ENCODE results near the gene CCDC92B.

DNA sequence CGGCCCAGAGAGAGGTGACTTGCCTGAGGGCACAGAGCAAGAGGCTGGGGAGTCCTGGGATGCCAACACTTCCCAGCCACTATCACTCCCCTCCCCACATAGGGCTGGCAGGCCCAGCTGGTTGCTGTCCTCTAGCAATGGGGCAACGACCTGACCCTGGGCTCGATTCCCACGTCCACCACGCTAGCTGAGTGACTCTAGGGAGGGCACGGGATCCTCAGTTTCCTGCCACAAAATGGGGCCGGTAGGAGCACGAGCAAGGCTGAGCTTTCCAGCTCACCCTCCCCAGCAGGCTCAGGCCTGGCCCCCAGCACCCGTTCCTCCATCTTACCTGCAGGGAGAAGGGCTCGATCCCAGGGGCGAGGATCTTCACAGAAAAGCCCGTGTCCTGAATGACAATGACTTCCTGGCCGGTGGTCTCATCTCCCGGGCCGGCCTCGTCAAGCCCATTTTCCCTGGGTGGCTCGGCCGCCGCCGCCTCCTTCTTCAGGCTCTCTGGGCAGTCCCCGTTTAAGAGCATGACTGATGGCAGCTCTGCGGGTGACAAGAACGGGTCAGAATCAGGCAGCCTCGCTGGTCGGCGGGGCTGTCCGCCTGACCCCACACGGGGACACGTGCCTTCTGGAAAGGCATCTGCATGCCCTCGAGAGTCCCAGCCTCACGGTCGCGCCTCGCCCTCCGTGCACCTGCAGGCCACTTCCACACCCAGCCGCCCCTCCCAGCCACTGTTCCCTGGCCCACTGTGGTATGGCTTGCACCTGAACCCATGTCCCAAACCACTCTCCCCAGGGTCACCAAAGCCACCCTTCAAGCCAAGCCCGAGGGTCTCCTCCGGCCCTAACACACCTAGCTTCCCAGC, 45.2 kb downstream of the CCDC92B start:
- TF ChIP-seq ZNF382 (CRISPR knock-in tag; IDR thresholded peaks at IDR 0.05; ENCODE audit: borderline replicate concordance), result no peak
- TF ChIP-seq, protein P1, sequence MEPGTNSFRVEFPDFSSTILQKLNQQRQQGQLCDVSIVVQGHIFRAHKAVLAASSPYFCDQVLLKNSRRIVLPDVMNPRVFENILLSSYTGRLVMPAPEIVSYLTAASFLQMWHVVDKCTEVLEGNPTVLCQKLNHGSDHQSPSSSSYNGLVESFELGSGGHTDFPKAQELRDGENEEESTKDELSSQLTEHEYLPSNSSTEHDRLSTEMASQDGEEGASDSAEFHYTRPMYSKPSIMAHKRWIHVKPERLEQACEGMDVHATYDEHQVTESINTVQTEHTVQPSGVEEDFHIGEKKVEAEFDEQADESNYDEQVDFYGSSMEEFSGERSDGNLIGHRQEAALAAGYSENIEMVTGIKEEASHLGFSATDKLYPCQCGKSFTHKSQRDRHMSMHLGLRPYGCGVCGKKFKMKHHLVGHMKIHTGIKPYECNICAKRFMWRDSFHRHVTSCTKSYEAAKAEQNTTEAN (CRISPR knock-in tag; conservative IDR thresholded peaks at IDR 0.05), result no peak
- TF ChIP-seq ATF7 (IDR thresholded peaks at IDR 0.05), result no peak
- TF ChIP-seq ATF7 (CRISPR knock-in tag; IDR thresholded peaks at IDR 0.05), result no peak
